HG03558 (cell line): ENCODE results near the gene NR2F1-AS1.
"Not testable (repeated sequence)": the region's sequence is repeated elsewhere in the genome, so short reads cannot be mapped to it uniquely, and the experiment has no call there.

Experiments used
- ATAC-seq: cut with Tn5 transposase; IDR thresholded peaks from one replicate; pipeline ENCODE4 v1.9.1; 2021; ENCODE audit warnings: moderate number of reproducible peaks; ENCODE audit not compliant: unreplicated experiment; ENCODE audit errors: extremely low read depth

The NR2F1-AS1 gene

GRCh38 chr5:93403141-93403928 lies 177.7 kb downstream of the NR2F1-AS1 start:
- ATAC-seq = no peak

- ATAC-seq = no peak
Observed at GRCh38 chr5:93402451-93402850, 178.6 kb downstream of the NR2F1-AS1 start.

- ATAC-seq = no peak
Observed at GRCh38 chr5:93401634-93402213, 179.3 kb downstream of the NR2F1-AS1 start.

GRCh38 chr5:93399675-93400074 lies 181.3 kb downstream of the NR2F1-AS1 start:
- ATAC-seq = no peak

DNA sequence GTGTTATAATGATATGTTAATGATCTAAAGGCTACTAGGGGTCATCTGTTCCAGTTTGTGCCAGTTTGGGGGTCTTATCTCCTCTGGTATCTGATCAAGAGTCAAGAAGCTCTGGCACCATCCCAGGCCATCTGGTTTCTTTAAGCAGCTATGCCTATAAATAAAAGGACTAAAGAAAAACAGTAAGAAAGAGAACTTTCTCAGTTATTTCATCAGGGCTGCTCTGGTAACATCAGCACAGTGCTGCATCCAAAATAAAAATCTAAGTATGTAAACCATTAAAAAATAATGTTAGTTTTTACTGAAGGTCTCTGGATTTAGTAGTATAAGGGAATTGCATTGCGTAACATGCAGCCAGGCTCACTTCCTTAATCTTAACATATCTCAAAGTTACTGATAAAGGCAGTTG lies 185.0 kb downstream of the NR2F1-AS1 start:
- ATAC-seq = no peak

DNA sequence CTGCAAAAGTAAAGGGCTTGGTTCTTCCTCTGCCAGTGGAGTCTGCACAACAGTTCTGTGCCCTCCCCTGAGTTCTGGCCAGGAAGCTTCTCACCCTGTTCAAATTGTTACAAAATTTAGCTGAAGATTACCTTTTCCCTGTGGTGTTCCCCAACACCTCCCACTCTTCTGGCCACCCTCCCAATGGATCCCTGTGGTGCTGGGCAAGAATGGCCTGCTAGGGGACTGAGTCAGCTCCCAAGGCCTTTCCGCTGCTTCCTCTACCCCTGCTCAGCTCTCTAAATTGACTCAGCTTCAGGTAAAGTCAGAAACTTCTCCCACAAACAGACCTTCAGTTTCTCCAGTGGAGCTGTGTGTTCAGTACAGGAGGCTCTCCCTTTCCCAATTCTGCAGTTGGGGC lies 186.0 kb downstream of the NR2F1-AS1 start:
- no peak for ATAC-seq

DNA sequence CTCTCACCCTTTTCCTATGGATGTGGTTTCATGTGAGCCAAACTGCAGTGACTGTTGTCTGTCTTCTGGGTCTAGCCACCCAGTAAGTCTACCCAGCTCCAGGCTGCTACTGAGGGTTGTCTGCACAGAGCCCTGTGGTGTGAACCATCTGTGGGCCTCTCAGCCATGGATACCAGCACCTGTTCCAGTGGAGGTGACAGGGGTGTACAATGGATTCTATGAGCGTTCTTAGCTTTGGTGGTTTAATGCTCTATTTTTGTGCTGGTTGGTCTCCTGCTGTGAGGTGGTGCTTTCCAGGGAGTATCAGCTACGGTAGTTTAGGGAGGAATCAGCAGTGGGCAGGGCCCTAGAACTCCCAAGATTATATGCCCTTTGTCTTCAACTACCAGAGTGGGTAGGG lies 186.7 kb downstream of the NR2F1-AS1 start:
- ATAC-seq = no peak

DNA sequence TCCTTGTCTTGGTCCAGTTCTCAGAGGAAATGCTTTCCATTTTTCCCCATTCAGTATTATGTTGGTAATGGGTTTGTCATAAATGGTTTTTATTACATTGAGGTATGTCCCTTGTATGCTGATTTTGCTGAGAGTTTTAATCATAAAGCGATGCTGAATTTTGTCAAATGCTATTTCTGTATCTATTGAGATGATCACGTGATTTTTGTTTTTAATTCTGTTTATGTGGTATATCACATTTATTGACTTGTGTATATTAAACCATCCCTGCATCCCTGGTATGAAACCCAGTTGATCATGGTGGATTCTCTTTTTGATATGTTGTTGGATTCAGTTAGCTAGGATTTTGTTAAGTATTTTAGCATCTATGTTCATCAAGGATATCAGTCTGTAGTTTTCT lies 189.8 kb downstream of the NR2F1-AS1 start:
- not testable (repeated sequence) for ATAC-seq

- no peak for ATAC-seq
Observed at GRCh38 chr5:93385655-93386054, 195.4 kb downstream of the NR2F1-AS1 start.

- no peak for ATAC-seq
Observed at GRCh38 chr5:93384995-93385394, 196.0 kb downstream of the NR2F1-AS1 start.

DNA sequence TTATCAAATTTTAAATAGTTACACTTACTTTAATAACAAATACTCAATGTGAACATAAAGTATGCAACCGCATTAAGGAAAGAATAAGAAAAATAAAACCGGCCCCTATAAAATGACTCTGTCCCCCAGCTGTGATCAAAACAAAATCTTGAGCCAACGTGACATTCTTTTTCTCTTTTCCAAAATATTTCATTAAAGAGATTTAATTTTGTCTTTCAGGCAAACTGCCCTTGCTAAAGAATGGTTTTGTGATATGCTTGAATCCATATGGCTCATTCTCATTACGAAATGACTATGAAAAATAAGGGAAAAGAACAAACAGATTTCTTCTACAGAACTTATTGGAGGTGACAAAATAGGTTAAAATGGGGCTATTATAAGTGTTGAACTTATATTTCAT lies 197.0 kb downstream of the NR2F1-AS1 start:
- no peak for ATAC-seq

GRCh38 chr5:93382188-93382825 lies 198.7 kb downstream of the NR2F1-AS1 start:
- ATAC-seq = no peak

DNA sequence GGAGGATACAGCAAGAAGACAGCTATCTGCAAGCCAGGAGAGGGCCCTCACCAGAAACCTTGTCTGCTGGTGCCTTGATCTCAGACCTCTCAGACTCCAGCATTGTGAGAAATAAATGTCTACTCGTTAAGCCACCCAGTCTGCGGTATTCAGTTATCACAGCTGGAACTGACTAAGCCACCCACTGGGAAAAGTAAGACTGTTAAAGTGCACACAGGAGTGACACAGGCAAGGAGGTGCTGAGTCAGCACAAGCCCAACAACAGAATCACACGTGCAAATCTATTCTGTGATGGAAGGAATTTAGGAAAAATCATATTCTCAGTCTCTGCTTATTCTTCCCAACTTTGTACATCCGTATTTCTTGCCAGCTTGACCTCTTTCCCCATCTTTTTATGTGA lies 200.0 kb downstream of the NR2F1-AS1 start:
- ATAC-seq = no peak

DNA sequence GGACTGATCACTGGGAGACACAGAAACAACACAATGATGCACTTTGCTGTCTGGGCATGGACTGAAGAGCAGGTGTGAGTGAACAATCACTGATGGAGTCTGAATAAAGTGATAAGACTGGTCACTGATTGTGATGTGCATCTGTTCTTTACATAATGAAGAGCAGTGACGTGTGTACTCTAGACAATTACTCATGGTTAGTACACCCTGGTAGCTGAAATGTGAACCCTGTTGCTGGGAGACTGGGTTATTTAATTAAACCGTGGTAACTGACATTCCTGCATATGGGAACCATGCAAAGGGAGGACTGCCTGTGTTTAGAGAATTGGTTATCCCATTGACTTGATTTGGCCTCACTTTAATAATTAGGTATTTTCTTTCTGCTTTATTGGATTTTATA lies 202.9 kb downstream of the NR2F1-AS1 start:
- ATAC-seq = no peak

- ATAC-seq = no peak
Observed at GRCh38 chr5:93371893-93372292, 209.1 kb downstream of the NR2F1-AS1 start.

DNA sequence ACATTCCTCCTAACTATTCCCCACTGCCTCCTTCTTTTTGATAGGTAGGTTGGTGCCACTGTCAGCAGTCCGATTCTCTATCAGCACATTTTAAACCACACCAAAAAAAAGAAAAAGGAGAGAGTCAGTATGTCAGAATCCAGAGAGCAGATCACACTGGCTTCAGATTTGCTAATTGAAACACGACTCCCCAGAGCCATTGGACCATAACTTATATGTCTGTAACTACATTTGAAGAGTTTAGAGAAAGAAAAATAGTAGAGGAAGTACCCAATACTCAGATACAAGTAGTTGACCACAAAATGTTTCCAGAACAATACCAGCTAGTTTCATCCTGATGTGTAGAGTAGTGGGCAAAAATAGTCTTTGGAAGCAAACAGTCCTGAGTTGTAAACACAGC lies 216.6 kb downstream of the NR2F1-AS1 start:
- no peak for ATAC-seq

DNA sequence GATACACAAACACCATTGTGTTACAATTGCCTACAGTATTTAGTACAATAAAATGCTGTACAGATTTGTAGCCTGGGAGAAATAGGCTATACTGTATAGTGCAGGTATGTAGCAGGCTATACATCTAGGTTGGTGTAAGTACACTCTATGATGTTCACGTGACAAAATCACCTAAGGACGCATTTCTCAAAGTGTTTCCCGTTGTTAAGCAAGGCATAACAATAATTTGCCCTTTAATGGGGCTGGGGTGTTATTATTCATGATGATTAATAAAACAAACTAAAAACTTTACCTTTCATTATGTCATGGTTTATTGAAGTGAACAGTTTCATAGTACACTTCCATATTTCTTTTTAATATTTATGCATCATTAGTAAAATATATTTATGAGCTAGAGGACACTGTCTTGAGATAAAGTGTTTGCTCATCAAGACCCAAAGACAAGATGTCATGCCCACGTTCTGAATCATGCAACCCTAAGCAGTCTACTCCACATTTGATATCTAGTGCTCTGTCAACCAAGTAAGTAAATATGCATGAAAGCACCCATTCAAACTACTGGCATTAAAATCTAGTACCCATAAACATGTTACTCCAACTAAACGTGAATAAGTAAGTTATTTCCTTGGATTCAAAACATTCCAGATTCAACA lies 220.5 kb downstream of the NR2F1-AS1 start:
- no peak for ATAC-seq

DNA sequence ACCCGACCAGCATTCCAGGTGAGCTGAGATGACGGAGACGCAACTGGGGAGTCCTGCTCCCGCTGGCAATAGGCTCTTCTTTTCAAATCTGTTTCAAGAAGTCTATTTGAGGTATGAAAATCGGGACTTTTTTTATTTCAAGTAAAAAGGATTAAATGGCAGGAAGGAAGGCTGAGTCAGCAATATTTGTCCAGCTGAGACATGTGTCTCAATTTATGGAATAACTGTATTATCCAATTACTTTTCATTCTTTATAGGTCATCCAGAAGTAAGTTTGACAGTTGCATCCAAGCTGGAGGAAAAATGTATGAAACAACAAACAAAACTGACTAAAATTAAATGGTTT lies 221.1 kb downstream of the NR2F1-AS1 start:
- no peak for ATAC-seq
